SK-MEL-5 (cell line): ENCODE measurements around the gene STIM1. TPM values are rescaled to one million over a fixed set of nuclear protein-coding genes. Genes with fewer than 3 reads are reported as not detected.
"Not testable (repeated sequence)": the region's sequence is repeated elsewhere in the genome, so short reads cannot be mapped to it uniquely, and the experiment has no call there.

ENCODE experiments used
- DNase-seq: peaks from one replicate; pipeline ENCODE4 v3.0.0-alpha.2; 2016; ENCODE audit warnings: low read depth, low spot score
- in situ Hi-C: cut with HindIII; loops from 2 replicates; pipeline ENCODE4 v1.10.0; 2016; ENCODE audit warnings: low sequenced_read_pairs, high pct_unique_total_duplicates, low pct_unique_long_range_greater_than_20kb
- small RNA-seq, 2 experiments: library from RNA; depleted of rRNA; stranded (forward); fragments of <200 nt; gene quantifications; one replicate each; pipeline ENCODE3, GENCODE V24; 2014
- total RNA-seq: library from RNA; depleted of rRNA; stranded (reverse); fragments of >200 nt; shearing (Covaris generic); gene quantifications from 2 replicates; pipeline ENCODE4 v1.2.3, GENCODE V29; 2014; rRNA removed

Gene STIM1
- total RNA-seq, 1 experiment from 2014 or later, result 25.7 TPM

DNA sequence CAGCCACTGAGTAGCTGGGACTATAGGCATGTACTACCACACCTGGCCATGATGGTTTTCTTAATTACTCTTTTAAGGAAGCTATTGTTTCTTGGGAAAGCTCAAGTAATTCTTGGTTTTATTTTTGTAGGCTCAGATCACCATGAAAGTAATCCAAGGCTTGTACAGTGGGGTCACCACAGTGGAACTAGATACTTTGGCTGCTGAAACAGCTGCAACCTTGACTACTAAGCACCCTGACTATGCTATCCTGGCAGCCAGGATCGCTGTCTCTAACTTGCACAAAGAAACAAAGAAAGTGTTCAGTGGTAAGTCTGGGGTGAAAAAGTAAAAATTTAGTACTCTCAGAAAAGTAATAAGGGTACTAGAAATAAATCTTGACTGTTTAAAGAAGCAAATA lies 250.5 kb downstream of the STIM1 start:
- no peak for DNase-seq
- in situ Hi-C loops, result no loop called here

- in situ Hi-C loops, result no loop called here
- DNase-seq, result peak; percentile 27
These were observed 256.4 kb downstream of the STIM1 start for GRCh38 chr11:4111834-4112233.

GRCh38 chr11:4115128-4115527 lies 259.7 kb downstream of the STIM1 start:
- in situ Hi-C loops, result no loop called here
- no peak for DNase-seq

DNA sequence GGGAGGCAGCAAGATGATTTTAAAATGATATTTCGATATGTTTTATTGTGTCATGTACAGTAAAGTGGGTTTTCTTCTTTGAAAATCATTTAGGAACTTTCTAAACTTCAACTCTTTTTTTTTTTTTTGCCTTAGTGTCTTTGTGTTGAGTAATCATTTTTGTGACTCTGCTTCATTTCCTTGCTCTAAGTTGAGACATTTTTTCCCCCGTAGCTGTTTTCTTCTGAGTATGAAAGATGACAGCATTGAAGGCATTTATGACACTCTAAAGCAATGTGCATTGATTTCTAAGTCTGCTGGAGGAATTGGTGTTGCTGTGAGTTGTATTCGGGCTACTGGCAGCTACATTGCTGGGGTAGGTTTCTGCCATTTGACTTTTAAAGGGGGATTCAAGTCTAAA lies 262.6 kb downstream of the STIM1 start:
- in situ Hi-C loops, result no loop called here
- no peak for DNase-seq

DNA sequence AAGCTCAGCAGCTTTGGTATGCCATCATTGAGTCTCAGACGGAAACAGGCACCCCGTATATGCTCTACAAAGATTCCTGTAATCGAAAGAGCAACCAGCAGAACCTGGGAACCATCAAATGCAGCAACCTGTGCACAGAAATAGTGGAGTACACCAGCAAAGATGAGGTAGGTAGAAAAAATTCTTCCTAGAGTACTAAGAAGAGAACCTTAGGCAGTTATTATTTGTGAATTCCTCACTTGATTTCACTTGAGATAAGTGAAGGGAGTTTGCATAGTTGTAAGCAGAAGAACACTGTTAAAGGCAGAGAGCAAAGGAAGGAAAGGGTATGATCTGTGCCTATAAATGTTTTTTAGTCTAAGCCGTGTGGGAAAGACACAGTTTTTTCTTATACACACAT lies 267.8 kb downstream of the STIM1 start:
- in situ Hi-C loops, result no loop called here
- DNase-seq, result no peak

DNA sequence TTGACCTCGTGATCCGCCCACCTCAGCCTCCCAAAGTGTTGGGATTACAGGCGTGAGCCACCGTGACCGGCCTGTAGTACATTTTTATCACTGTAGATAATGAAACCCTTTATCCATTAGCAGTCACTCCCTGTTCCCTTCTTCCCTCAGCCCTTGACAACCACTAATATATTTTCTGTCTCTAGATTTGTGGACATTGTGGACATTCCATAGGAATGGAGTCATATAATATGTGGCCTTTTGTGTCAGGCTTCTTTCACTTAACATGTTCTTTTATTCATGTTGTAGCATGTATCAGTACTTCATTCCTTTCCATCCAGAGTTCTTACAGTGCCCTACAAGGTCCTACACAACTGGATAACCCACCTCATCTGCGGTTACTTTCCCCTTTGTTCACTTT lies 269.7 kb downstream of the STIM1 start:
- in situ Hi-C loops, result no loop called here
- DNase-seq, result no peak

- in situ Hi-C loops, result no loop called here
- no peak for DNase-seq
These were observed 271.9 kb downstream of the STIM1 start for GRCh38 chr11:4127357-4127756.

- DNase-seq, in situ Hi-C loops: not testable (repeated sequence)
These were observed 274.8 kb downstream of the STIM1 start for GRCh38 chr11:4130219-4130618.

- DNase-seq, result peak; percentile 15
- in situ Hi-C loops, result no loop called here
These were observed 279.3 kb downstream of the STIM1 start for GRCh38 chr11:4134806-4135205.

DNA sequence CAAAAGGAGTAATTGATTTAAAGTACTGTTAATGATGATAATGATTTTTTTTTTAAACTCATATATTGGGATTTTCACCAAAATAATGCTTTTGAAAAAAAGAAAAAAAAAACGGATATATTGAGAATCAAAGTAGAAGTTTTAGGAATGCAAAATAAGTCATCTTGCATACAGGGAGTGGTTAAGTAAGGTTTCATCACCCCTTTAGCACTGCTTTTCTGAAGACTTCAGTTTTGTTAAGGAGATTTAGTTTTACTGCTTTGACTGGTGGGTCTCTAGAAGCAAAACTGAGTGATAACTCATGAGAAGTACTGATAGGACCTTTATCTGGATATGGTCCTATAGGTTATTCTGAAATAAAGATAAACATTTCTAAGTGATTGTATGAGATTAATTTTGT lies 283.0 kb downstream of the STIM1 start:
- no peak for DNase-seq
- in situ Hi-C loops, result no loop called here

- DNase-seq, result no peak
- in situ Hi-C loops, result no loop called here
These were observed 284.7 kb downstream of the STIM1 start for GRCh38 chr11:4140067-4140636.

Small RNA genes lying within 50 kb of the gene (small RNA-seq; reads per million reads assigned to genes)
- 0 reads per million in 2 experiments for gene AC087441.2
- 0 reads per million in 2 experiments for gene RF00409
- gene RPS29P20, result 0 reads per million in 2 experiments

Other genes starting within 250 kb of the STIM1 start
- gene ART5, start 213.7 kb upstream of the STIM1 start, total RNA-seq, result not detected in 2 replicates
- not detected in 2 replicates for gene ART1, start 210.5 kb upstream of the STIM1 start, total RNA-seq
- 0.05 and 0.16 TPM in 2 replicates for gene CHRNA10, start 184.3 kb upstream of the STIM1 start, total RNA-seq
- 102 and 107 TPM in 2 replicates for gene NUP98, start 58.1 kb upstream of the STIM1 start, total RNA-seq
- gene PGAP2, start 47.1 kb upstream of the STIM1 start, total RNA-seq, result 11.8 and 14.9 TPM in 2 replicates
- gene RHOG, start 14.7 kb upstream of the STIM1 start, total RNA-seq, result 12.0 and 15.7 TPM in 2 replicates
- gene RRM1, start 239.1 kb downstream of the STIM1 start, total RNA-seq, result 66.0 and 71.0 TPM in 2 replicates